Bronchial epithelial cell (primary cell): ENCODE measurements around the gene FGGY. TPM values are rescaled to one million over a fixed set of nuclear protein-coding genes. Genes with fewer than 3 reads are reported as not detected.
"Not testable (repeated sequence)": the region's sequence is repeated elsewhere in the genome, so short reads cannot be mapped to it uniquely, and the experiment has no call there.

ENCODE experiments used
- DNase-seq: peaks from one replicate; pipeline ENCODE4 v3.0.0-alpha.2; 2010; ENCODE audit warnings: low read depth
- FAIRE-seq: peaks from 2 replicates; lab custom pipeline; 2011; peaks lifted over from hg19 to GRCh38; lab: Jason Lieb, UNC
- H3K27me3 ChIP-seq: 2 replicates; pipeline ENCODE4 v1.5.1; 2011; ENCODE audit warnings: low read length; ENCODE audit not compliant: control insufficient read depth, insufficient read depth
- H3K36me3 ChIP-seq: 2 replicates; pipeline ENCODE4 v1.5.1; 2011; ENCODE audit warnings: low read length; ENCODE audit not compliant: control insufficient read depth, insufficient read depth
- H3K4me3 ChIP-seq: 2 replicates; pipeline ENCODE4 v1.5.1; 2011; ENCODE audit warnings: mild to moderate bottlenecking, low read depth, low read length, control low read depth
- total RNA-seq: library from RNA; depleted of rRNA; stranded (reverse); fragments of >200 nt; gene quantifications from 2 replicates; pipeline ENCODE4 v1.2.1, GENCODE V29; 2014
- TF ChIP-seq, protein P1 (sequence below): IDR thresholded peaks from 2 replicates; pipeline ENCODE4 v1.5.1; 2011; ENCODE audit warnings: mild to moderate bottlenecking, moderate library complexity, low read length, control low read depth, inconsistent platforms; ENCODE audit not compliant: insufficient read depth, severe bottlenecking

The FGGY gene
- total RNA-seq, 1 donor from 2014 or later: 20.0 TPM

GRCh38 chr1:59494145-59494833 lies 197.4 kb downstream of the FGGY start:
- H3K36me3 ChIP-seq: no peaks in the 10 kb centered on the region
- DNase-seq (no peak), FAIRE-seq (peak; percentile 86)
- TF ChIP-seq, protein P1, sequence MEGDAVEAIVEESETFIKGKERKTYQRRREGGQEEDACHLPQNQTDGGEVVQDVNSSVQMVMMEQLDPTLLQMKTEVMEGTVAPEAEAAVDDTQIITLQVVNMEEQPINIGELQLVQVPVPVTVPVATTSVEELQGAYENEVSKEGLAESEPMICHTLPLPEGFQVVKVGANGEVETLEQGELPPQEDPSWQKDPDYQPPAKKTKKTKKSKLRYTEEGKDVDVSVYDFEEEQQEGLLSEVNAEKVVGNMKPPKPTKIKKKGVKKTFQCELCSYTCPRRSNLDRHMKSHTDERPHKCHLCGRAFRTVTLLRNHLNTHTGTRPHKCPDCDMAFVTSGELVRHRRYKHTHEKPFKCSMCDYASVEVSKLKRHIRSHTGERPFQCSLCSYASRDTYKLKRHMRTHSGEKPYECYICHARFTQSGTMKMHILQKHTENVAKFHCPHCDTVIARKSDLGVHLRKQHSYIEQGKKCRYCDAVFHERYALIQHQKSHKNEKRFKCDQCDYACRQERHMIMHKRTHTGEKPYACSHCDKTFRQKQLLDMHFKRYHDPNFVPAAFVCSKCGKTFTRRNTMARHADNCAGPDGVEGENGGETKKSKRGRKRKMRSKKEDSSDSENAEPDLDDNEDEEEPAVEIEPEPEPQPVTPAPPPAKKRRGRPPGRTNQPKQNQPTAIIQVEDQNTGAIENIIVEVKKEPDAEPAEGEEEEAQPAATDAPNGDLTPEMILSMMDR: no peak
- H3K27me3 ChIP-seq: no peaks in the 10 kb centered on the region
- H3K4me3 ChIP-seq: no peak overlapping the region

DNA sequence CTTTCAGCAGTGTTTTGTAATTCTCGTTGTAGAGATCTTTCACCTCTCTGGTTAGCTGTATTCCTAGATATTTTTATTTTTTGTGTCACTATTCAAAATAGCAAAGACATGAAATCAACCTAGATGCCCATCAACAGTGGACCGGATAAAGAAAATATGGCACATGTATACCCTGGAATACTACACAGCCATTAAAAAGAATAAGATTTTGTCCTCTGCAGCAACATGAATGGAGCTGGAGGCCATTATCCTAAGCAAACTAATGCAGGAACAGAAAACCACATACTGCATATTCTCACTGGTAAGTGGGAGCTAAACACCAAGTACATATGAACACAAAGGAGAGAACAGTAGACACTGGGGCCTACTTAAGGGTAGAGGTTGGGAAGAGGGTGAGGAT lies 199.3 kb downstream of the FGGY start:
- H3K27me3 ChIP-seq, H3K36me3 ChIP-seq, H3K4me3 ChIP-seq, FAIRE-seq, DNase-seq: not testable (repeated sequence)

- no peaks in the 10 kb centered on the region for H3K36me3 ChIP-seq
- TF ChIP-seq, protein P1: no peak
- H3K27me3 ChIP-seq: no peaks in the 10 kb centered on the region
- DNase-seq: no peak
- no peak for FAIRE-seq
- no peak overlapping the region for H3K4me3 ChIP-seq
Measured at GRCh38 chr1:59497616-59498015, 200.7 kb downstream of the FGGY start.

- no peak overlapping the region for H3K4me3 ChIP-seq
- no peaks in the 10 kb centered on the region for H3K27me3 ChIP-seq
- H3K36me3 ChIP-seq: no peaks in the 10 kb centered on the region
- FAIRE-seq (peak; percentile 13), DNase-seq (no peak)
- TF ChIP-seq, protein P1: no peak
Measured at GRCh38 chr1:59498640-59499039, 201.7 kb downstream of the FGGY start.

DNA sequence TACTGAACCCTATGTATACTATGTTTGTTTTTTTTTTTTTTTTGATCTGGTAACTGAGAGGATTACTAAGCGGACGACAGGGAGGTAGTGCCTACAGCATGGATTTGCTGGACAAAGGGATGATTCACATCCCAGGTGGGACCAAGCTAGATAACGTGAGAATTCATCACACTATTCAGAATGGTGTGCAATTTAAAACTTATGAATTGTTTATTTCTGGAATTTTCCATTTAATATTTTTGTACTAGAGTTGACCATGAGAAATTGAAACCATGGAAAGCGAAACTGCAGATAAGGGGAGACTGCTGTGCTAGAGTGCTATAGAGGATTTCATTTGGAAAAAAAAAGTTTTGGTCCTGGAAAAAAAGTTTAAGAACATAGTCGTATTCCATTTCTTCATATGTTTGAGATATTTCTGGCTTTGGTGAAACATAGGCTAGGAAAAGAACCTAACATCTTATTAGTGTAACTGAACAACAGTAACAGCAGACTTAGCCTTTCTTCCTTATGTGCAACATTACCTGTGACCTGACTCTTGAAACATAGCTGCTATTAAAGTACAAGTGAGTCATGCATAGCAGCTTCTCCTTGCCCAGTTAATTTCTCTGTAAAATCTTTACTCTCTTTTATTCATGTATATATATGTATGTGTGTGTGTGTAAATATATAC lies 202.5 kb downstream of the FGGY start:
- no peaks in the 10 kb centered on the region for H3K36me3 ChIP-seq
- no peaks in the 10 kb centered on the region for H3K27me3 ChIP-seq
- no peak for FAIRE-seq
- TF ChIP-seq, protein P1: no peak
- no peak overlapping the region for H3K4me3 ChIP-seq
- peak; percentile 89 for DNase-seq

DNA sequence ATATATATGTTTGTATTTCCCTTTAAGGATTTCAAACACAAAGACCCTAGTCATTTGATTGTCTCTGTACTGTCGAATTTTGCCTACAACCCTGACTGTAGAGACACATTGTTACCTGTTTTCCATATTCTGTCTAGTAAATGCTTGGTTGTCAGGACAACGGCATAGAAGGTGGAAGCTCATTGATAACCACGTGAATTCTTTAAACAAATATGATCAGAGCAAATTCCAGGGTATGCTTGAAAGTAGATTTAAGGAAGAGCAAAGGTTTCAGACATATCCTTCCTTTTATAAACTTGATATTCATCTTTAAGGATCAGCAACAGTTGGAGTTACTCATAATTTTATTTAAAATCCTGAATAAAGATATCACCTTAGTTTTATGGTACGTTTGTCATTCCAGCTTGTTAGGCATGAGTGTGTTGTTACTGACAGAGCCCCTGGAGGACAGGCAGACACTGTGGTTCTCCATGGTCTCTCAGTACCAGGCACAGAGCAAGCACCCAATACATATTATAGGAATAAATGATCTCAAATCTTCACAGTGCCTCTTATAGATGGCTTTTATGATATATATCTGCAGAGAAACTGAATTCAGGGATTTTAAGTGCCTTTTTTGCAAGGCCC lies 203.2 kb downstream of the FGGY start:
- no peak for DNase-seq
- FAIRE-seq: no peak
- no peaks in the 10 kb centered on the region for H3K36me3 ChIP-seq
- no peaks in the 10 kb centered on the region for H3K27me3 ChIP-seq
- TF ChIP-seq, protein P1: no peak
- H3K4me3 ChIP-seq: no peak overlapping the region
